ENCODE data around the gene REEP6. TPM values are rescaled to one million over a fixed set of nuclear protein-coding genes. Genes with fewer than 3 reads are reported as not detected.
A peak's percentile ranks its signal among the peaks of the same experiment; 100 is the strongest.

The REEP6 gene
- total RNA-seq, 4 donors from 2014 or later = 1.1 to 2.3 (median 1.5) TPM

- no peaks in the 10 kb centered on the region for H3K36me3 ChIP-seq
- no peak overlapping the region for H3K4me3 ChIP-seq
- ATAC-seq (no peak), DNase-seq (no peak)
- in situ Hi-C loops (cut with MboI; ENCODE audit: low sequenced_read_pairs in 4 of 4) = no loop called here
- intact Hi-C loops (cut with DNase I; ENCODE audit: low total_unique reads) = no loop called here
- no peak overlapping the region for H3K27ac ChIP-seq
- H3K27me3 ChIP-seq = peaks cover 74 to 87% (median 75%) of the 10 kb centered on the region in 3 donors
- no peaks in the 10 kb centered on the region for H3K9me3 ChIP-seq
- TF ChIP-seq POLR2A (IDR thresholded peaks at IDR 0.05) (no peak), CTCF (IDR thresholded peaks at IDR 0.05 in 4 of 5, conservative IDR thresholded peaks at IDR 0.05 in 1 of 5) (no peak)
- H3K4me1 ChIP-seq = peaks cover 0 to 9% of the 10 kb centered on the region in 2 donors
Observed at GRCh38 chr19:1455002-1455335, 36.0 kb upstream of the REEP6 start.

- Histone ChIP-seq H3K4me1 (peaks cover 0 to 9% of the 10 kb centered on the region in 2 donors), H3K27me3 (peaks cover 68 to 82% (median 70%) of the 10 kb centered on the region in 3 donors), H3K9me3 (no peaks in the 10 kb centered on the region), H3K4me3 (no peak overlapping the region), H3K27ac (no peak overlapping the region), H3K36me3 (no peaks in the 10 kb centered on the region)
- ATAC-seq (peak in 1 of 2 donors; percentile 57), DNase-seq (peak in 1 of 2 donors; percentile 36)
- intact Hi-C loops (cut with DNase I; ENCODE audit: low total_unique reads) (no loop called here), in situ Hi-C loops (cut with MboI; ENCODE audit: low sequenced_read_pairs in 4 of 4) (no loop called here)
- TF ChIP-seq CTCF (IDR thresholded peaks at IDR 0.05 in 4 of 5, conservative IDR thresholded peaks at IDR 0.05 in 1 of 5) (no peak), POLR2A (IDR thresholded peaks at IDR 0.05) (no peak)
Observed at GRCh38 chr19:1455336-1456120, 35.5 kb upstream of the REEP6 start.

GRCh38 chr19:1456121-1456900, 34.7 kb upstream of the REEP6 start:
- Histone ChIP-seq H3K4me3 (no peak overlapping the region), H3K4me1 (peaks cover 0 to 9% of the 10 kb centered on the region in 2 donors), H3K27me3 (peaks cover 61 to 74% (median 62%) of the 10 kb centered on the region in 3 donors), H3K36me3 (no peaks in the 10 kb centered on the region), H3K9me3 (no peaks in the 10 kb centered on the region), H3K27ac (no peak overlapping the region)
- intact Hi-C loops (cut with DNase I; ENCODE audit: low total_unique reads) = no loop called here
- in situ Hi-C loops (cut with MboI; ENCODE audit: low sequenced_read_pairs in 4 of 4) = no loop called here
- DNase-seq = no peak
- TF ChIP-seq CTCF (IDR thresholded peaks at IDR 0.05 in 4 of 5, conservative IDR thresholded peaks at IDR 0.05 in 1 of 5) = no peak
- TF ChIP-seq POLR2A (IDR thresholded peaks at IDR 0.05) = no peak
- ATAC-seq = no peak

DNA sequence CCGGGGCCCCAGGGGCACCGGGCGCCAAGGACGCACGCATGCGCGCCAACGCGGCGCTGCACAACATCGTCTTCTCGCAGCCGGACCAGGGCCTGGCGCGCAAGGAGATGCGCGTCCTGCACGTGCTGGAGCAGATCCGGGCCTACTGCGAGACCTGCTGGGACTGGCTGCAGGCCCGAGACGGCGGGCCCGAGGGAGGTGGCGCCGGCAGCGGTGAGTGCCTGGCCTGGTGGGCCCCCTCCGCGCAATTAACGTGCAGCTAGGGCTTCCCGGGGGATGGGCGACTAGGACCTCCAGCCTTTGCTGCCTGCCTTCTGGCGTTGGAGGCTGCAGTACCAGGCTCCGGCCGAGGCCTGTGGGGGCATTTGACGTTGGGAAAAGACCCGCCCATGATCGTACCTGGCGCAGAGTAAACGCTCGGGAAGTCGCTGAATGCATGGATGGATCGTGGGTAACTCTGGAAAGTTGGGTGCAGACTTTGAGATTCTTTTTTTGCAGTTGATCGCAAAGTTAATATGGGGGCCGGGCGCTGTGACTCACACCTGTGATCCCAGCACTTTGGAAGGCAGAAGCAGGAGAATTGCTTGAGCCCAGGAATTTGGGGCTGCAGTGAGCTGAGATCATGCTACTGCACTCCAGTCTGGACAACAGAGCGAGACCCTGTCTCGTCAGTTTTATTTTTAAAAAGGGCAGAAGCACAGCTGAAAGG, 33.8 kb upstream of the REEP6 start:
- Histone ChIP-seq H3K9me3 (no peaks in the 10 kb centered on the region), H3K36me3 (no peaks in the 10 kb centered on the region), H3K4me3 (no peak overlapping the region), H3K4me1 (peaks cover 0 to 9% of the 10 kb centered on the region in 2 donors), H3K27me3 (peaks cover 52 to 65% (median 53%) of the 10 kb centered on the region in 3 donors), H3K27ac (no peak overlapping the region)
- in situ Hi-C loops (cut with MboI; ENCODE audit: low sequenced_read_pairs in 4 of 4) (no loop called here), intact Hi-C loops (cut with DNase I; ENCODE audit: low total_unique reads) (no loop called here)
- ATAC-seq (no peak), DNase-seq (no peak)
- TF ChIP-seq POLR2A (IDR thresholded peaks at IDR 0.05) = no peak
- TF ChIP-seq CTCF (IDR thresholded peaks at IDR 0.05 in 4 of 5, conservative IDR thresholded peaks at IDR 0.05 in 1 of 5) = no peak
